GM21515 (cell line): Measurements from ENCODE around the gene B4GALNT3.
"Not testable (repeated sequence)": the region's sequence is repeated elsewhere in the genome, so short reads cannot be mapped to it uniquely, and the experiment has no call there.

Experiments
- ATAC-seq: cut with Tn5 transposase; IDR thresholded peaks from one replicate; pipeline ENCODE4 v1.9.1; 2021; ENCODE audit not compliant: unreplicated experiment

The B4GALNT3 gene

DNA sequence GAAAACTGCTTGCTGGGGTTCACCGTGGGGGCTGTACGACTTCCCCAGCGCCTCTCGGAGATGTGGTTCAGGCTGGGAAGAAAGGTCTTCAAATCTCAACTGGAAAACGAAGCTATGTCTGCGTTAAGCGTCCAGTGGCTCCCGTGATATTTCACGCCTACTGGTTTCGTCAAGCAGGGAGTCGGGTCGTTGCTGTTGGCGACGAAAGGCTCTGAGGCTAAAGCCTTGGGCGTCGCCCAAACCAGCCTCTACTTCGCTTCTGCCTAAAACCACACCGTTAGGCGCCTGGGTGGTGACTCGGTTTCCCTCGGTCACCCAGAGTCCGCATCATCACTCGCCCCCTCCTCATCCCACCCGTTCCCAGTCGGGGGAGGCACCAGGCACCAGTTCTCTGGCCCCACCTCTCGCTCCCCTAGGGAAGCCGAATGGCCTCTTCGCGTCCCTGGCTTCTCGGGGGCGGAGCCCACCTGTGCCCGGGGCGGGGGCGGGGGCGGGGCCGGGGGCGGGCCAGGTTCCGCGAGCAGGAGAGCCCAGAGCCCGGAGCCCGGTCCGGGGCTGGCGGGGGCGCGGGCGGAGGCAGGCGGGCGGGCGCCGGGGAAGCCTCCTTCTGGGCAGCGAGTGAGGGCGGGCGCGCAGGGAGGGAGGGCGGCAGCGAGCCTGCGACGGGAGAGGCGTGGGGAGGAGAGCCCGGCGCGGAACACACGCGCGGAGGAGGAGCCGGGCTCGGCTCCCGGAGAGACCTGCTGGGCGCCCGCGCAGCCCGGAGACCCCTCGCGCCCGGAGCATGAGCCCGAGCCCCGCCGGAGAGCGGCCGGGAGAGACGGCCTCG, at the start of gene B4GALNT3:
B4GALNT3 (plus strand) TSS at position 510 of the 829 bp plus-strand sequence. CDS start 438 bp downstream, outside the sequence.
- no peak for ATAC-seq

DNA sequence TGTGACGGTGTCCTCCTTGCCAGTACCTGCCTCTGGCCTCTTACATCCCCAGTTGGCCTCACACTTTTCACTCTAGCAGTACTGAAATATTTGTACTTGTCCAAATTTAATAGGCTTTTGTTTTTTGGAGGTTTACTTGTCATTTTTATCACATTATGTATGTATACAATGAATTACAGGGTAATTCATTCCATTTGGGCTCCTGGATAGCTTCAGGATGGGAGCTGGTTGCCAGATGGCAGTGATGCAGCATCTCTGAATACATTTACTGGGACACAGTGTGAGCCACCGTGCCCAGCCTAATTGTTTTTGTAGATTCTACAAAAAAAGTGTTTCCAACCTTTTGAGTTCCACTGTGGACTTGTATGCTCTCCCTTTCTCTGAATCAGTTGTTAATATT, 44.9 kb upstream of the B4GALNT3 start:
- ATAC-seq, result no peak

DNA sequence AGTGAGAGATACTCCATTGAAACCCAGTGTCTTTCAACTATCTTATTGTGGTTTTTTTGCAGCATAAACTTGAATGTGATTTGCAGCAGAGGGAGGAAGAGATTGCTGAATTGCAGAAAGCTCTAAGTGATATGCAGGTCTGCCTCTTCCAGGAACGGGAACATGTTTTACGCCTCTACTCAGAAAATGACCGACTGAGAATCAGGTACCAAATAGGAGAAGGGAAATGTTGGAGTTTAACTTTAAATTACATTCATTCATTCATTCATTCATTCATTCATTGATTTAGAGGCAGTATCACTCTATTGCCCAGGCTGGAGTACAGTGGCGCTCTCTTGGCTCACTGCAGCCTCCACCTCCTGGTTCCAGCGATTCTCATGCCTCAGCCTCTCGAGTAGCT, 41.3 kb upstream of the B4GALNT3 start:
- ATAC-seq, result no peak

DNA sequence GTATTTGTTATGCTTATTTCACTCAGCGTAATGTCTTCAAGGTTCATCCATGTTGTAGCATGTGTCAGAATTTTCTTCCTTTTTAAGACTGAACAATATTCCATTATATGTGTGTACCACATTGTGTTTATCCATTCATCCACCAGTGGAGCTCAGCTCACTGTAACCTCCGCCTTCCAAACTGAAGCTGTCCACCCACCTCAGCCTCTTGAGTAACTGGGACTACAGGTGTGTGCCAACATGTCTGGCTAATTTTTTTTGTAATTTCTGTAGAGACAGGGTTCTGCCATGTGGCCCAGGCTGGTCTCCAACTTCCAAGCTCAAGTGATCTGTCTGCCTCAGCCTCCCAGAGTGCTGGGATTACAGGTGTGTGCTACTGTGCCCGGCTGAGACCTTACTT, 37.2 kb upstream of the B4GALNT3 start:
- no peak for ATAC-seq

DNA sequence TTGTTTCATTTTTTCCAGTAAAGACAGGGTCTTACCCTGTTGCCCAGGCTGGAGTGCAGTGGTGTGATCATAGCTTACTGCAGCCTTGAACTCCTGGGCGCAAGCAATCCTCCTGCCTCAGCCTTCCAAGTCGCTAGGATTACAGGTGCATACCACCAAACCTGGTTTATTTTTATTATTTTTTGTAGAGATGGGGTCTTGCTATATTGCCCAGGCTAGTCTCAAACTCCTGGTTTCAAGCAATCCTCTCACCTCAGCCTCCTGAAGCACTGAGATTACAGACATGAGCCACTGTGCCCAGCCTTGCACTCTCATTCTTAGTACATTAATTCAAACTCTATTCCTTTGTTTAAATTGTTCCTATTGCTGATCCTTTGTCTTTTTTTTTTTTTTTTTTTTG, 24.0 kb upstream of the B4GALNT3 start:
- not testable (repeated sequence) for ATAC-seq

DNA sequence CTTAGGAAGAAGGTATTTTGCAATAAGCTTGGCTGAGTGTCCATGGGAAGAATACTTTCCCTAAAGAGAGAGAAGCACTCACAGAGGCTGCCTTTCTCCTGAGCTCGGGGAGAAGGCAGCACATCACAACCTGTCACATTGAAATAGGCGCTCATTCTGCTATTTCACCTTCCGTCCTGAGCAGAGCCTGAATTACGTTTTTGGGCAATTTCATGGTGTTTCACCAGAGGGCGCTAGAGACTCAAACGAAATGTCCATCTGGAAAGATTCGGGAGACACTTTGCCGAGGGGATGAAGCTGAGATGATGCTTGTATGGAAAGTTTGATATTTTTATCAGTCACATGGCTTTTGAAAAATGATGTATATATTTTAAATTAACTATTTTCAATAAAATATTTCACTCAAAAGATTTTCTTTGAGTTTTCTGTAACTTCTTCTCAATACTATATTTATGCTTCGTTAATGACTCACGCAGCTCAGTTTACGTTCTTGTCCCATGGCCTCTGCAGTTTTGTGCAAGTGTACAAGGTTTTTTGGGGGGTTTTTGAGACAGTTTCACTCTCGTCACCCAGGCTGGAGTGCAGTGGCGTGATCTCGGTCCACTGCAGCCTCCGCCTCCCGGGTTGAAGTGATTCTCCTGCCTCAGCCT, 17.4 kb upstream of the B4GALNT3 start:
- no peak for ATAC-seq

DNA sequence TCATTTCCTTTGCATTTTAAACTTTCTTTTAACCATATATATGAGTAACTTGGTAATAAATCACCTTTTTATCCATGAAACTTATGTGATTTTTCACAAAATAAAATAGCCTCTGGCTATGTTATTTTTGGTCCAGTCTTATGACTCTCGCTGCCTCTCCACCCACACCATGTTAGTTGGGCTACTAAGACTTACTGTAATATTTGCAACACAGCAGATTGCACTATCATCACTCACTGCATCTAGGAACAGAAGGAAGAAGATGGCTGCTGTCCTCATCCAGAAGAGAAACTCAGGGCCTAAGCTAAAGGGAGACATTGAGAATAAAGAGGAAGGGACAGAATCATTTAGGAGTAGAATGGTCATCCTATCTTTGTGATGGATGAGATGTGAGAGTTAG, 12.6 kb upstream of the B4GALNT3 start:
- no peak for ATAC-seq

DNA sequence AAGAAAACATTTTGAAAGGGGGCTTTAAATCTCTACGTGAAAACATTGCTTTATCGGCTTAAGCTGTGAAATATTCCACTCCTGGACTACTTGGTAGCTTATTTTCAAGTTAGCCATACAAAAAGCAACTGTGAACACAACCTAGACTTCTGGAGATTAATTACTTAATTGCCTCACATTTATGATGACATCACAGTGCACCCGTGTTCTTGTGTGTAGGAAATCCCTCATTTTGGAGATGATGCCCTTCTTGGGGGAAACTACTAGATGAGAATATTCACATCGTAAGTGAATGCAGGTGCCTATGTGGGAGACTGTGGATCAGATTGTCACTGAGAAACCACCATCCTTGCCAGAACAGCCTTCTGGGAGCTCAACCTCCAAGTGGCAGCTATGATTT, 10.5 kb upstream of the B4GALNT3 start:
- ATAC-seq, result no peak

DNA sequence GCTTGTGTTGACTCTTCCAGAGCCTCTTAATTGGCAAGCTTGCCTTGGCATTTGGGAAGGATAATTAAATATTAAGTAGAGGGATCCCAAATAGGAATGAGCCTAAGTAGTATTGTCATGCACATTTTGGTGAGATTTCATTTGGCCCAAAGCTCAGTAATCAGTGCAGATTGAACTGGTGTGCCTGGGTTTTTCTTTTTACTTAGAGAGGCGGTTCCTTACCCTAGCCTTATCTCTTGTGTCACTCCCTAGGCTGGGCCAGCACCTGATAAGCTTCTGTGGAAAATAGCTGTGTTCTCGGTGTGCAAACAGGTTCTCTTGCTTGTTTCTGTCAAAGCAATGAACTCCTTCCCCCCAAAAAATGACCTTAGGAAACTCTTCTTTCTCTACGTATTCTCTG, 9.3 kb upstream of the B4GALNT3 start:
- no peak for ATAC-seq

DNA sequence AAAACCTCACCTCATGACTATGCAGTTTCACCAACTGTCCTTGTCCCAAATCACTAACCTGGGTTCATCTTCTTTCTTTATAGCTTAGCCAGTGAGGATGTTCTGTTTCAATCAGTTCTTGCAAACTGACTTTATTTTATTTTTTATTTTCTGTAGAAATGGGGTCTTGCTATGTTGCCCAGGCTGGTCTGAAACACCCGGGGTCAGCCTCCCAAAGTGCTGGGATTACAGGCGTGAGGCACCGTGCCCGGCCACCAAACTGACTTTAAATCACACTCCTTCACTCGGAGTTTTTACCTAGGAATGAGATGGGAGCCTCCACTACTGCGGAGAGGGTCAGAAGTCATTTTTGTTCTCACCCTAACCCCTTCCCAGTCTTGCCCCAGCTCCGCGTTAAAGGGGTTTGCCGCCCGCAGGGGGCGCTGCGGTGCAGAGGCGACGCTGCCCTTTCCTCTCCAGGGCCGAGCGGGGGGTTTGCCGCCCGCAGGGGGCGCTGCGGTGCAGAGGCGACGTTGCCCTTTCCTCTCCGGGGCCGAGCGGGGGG, 7.0 kb upstream of the B4GALNT3 start:
- ATAC-seq, result no peak

DNA sequence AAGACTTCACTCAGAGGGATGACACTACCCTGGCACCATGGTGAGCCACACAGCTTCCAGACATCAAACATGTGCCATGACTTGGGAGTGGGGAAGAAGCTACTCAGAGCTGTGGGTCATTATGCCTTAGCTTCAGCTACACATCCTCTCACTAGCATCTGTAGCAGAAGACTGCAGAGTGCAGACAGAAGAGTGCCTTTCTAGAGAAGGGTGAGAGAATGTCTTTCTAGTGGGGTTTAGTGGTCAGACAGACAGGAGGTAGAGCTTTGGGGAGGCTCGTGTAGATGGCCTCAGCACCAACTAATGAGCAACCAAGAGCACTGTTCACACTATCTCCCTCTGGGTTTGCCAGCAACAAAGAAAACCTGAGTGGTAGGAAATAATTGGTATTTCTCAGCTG, 4.9 kb upstream of the B4GALNT3 start:
- ATAC-seq, result no peak

DNA sequence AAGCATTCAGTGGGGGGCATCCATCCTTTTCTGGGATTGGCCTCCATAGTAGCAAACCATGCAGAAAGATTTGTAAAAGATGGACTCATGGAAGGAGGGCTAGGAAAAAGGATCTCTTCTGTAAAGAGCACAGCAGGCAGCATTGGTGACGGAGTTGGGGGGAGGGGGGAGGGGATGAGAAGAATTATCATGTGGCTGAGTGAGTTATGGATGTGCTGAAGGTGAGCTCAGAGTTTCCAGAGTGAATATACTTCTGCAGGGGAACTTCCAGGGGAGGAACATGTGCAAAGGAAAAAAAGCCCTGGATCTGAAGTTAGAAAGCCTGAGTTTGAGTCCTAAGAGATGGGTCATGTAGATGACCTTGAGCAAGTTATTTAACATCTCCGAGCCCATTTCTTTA, 3.9 kb upstream of the B4GALNT3 start:
- no peak for ATAC-seq

DNA sequence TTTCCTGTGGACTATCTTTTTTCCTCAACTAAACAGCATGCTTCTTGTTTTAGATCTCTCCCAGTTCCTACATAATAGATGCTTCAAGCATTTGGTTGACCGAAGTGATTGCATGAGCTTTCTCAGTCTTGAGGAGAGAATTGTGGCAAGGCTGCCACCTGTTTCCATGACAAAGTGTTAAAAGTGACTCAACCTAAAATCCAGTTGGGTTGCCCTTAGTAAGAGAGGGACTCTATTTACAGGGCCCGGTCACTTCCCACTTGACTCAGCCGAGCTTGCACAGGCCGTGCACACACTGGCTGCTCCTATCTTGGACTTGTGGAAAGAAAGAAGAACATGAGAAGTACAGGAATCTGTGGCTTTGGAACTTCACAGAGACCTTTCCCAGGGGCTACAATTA, 2.1 kb upstream of the B4GALNT3 start:
- no peak for ATAC-seq

DNA sequence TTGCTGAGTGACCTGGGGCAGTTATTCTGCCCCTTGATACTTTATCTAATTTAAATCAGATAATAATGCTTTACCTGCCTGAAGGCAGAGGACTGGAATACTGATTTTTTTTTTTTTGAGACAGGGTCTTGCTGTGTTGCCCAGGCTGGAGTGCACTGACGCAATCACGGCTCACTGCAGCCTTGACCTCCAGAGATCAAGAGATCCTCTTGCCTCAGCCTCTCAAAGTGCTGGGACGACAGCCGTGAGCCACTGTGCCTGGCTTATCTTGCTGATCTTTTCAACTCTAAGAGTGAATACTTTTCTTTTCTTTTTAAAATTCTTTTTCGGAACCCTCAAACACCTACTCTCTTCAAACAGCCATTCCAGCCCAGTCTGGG, 699 bp upstream of the B4GALNT3 start:
- no peak for ATAC-seq

DNA sequence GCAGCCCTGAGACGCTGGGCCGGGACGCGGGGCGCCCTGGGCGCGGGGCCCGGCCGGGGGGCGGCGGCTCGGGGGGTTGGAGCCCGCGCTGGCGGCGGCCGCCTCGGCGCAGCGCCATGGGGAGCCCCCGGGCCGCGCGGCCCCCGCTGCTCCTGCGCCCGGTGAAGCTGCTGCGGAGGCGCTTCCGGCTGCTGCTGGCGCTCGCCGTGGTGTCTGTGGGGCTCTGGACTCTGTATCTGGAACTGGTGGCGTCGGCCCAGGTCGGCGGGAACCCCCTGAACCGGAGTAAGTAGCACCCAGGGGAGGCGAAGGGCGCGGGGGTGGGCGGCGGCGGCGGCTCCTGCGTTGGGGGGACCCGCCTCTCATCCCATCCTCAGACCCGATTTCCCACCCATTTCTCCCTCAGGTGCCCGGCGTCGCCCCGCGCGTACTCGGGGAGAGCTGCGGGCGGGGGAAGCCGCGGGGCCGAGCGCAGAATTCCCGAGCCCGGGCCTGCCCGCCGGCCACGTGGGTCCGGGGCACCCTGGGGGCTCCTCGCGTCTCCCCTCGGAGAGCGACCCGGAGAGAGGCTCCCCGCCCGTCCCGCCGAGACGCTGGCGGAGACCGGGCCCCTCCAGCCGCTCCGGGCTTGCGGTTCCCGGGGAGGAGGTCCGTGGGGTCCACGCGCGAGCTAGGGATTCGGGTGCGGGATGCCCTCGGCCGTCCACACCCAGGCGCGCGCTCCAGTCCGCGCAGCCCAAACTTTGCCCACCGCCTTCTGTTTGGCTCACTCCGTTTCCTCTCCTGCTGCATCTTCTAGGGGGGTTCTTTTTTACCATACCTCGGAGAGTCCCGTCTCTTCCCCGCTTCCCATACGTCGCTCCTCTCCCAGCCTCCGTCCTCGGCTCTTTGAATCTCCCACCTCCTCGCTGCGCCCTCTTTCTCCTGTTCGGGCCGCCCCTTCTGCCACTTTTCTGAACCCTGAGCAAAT, 807 bp downstream of the B4GALNT3 start:
- no peak for ATAC-seq

DNA sequence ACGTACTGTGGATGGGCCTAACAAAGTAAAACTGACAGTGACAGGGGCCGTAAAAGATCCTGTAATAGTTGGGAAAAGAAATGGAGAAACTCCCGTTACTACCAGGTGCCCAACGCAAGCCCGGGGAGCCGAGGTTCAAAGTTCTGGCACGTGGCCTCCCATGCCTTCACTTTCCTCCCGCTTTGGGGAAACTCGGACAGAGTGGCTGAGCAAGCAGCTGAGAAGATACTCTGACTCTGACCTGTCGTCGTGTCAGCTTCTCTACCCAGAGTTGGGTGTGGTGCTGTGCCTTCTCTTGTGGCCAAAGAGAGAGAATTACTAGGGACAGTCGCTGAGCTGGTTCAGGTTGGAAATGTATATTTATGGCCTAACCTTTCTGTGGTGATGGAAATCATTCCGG, 1.7 kb downstream of the B4GALNT3 start:
- no peak for ATAC-seq

DNA sequence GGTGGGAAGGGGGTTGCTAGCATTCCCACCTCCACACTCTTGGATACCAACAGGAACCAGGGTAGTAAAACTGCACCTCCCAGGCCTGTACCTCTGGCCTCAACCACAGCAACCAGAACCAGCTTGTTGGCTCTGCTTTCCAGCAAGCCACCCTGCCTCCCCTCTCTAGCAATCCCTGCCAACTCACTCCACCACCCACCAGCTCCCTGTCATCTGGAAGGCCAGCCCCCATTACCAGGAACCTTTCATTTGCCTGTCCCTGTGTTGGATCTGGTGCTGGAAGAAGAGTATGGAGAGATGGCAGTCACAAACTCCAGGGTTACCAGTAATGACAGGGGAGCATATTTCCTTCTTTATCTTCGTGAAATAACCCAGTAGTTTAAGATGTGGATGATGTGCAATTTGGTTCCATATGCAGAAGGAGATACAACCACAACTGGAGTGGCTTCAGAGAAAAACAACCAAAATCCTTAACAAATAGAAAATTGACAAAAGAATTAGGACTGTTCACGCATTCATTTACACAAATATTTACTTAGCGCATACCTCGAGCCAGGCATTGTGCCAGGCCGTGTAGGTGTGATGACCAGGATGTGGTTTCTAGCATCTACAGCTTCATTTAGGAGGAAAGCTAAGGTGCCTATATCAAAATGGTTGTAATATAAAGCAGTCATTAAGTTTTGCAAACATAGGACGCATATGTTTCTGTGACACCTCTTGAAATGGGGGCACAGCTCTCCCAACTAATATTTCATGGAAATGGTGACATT, 3.4 kb downstream of the B4GALNT3 start:
- ATAC-seq, result no peak

DNA sequence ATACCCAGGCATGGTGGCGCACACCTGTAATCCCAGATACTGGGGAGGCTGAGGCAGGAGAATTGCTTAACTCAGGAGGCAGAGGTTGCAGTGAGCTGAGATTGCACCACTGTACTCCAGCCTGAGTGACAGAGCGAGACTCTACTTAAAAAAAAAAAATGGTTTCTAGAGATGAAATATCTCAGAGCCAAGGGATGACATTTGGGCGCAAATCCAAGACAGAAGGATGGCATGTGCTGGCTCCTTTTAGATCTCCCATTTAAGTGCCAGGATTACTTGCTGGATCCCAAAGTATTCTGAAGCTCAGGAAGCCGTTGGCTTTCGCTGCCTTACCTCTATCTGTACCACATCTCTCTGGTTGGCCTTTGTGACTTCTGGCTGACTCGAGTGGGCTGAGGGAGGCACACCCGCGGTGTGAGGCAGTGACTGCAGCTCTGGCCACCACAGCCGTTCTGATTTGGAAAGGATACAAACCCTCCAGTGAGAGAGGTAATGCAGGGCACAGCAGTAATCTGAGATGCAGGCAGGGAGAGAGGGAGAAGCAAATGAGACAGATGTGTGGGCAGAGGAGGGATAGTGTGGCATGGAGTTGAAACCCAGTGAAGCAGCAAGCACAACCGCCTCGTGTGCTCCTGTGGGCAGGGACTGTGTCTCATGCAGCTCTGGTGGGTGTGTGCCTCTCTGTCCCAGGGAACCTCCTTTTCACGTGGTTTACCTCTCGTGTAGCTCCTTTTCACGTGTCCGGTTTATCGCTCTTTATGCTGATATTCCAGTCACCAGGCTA, 4.9 kb downstream of the B4GALNT3 start:
- ATAC-seq, result no peak

DNA sequence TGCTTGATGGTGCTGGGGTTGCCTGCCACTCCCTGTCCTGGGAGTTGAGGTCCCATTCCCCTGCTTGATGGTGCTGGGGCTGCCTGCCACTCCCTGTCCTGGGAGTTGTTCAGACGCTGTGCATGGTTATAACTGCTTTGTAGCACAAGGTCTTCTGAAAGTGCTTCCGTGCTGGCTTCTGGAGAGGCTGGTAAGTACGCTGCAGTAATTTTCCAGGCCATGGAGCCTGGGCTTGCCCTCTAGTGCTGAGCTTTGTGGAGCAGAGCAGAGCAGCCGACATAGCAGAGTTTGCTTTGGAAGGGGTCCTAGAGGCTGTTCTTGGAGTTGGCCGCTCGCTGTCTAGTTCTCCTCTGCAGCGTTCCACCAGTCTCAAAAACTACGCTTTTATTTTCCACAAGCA, 6.3 kb downstream of the B4GALNT3 start:
- ATAC-seq, result no peak

DNA sequence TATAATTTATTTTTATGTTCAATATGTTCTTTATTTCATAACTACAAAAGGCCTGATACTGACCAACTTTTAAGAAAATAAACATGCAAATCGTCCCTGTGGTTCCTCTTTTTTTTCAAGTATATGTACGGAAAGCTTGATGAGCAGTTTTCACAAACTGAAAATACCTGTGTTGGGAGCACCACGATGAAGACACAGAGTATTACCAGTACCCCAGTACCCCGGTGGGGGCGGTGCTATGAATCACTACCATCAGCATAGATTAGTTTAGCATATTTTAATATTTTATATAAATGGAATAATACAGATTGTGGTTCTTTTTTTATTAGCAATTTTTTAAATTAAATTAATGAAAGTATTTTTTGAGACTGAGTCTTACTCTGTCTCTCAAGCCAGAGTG, 7.0 kb downstream of the B4GALNT3 start:
- ATAC-seq, result no peak
